Measurements from ENCODE around the gene COX4I1.

Gene COX4I1

DNA sequence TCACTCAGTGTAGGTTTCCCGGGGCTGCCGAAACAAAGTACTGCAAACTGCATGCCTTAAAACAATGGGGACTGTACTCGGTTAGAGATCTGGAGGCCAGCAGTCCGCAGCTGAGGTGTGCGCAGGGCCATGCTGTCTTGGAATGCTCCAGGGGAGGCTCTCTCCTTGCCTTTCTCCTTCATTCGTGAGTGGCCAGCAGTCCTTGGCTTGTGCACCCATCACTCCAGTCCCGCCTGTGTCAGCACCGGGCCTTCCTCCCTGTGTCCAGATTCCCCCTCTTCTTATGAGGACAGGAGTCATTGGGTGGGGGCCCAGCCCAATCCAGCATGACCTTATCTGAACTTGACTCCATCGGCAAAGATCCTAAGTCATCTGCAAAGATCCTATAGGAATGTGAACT, 43.4 kb downstream of the COX4I1 start:
- Histone ChIP-seq H3K36me3 (ENCODE audit: control insufficient read depth, insufficient read depth, low read length) (no peaks in the 10 kb centered on the region), H3K4me3 (ENCODE audit: extremely low read depth, insufficient read depth, low read length, poor library complexity, severe bottlenecking) (no peak overlapping the region), H3K27ac (ENCODE audit: low read depth, low read length, severe bottlenecking) (no peak overlapping the region), H3K4me1 (ENCODE audit: control insufficient read depth, insufficient read depth, low read length, poor library complexity, severe bottlenecking) (no peaks in the 10 kb centered on the region), H3K9me3 (ENCODE audit: control insufficient read depth, low read length) (no peaks in the 10 kb centered on the region)
- WGBS, 2 experiments (ENCODE audit: insufficient coverage in 2 of 2) = 96 to 99% methylated on average over 6 to 8 of the region's 9 CpGs

DNA sequence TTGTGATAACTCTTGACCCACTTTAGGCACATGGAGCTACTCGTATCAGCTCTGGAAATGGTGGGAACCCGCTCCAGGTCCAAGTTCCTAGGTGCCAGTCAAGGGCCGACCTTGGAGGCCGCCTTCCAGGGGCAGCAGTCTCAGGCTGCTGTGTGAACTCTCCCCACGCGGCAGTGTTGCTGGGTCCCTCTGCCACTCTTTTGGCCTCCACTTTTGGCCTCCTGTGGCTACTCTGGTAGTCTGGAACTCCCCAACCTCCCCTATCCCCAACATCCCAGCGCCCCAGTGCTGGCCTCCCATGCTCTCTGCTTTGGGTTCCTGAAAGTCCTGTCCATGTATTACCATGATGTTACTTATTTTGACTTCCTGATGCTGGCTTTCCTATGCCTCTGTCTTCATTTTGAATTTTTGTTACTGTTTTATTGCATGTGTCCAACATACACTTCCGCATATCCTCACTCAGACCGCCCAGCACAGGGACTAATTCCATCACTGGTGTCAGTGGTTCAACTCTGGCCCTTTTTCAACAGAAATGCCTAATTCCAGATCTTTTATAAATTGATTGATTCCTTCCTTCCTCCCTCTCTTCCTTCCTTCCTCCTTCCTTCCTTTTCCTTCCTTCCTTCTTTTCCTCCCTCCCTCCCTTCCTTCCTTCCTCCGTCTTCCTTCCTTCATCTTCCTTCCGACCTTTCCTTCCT, 44.1 kb downstream of the COX4I1 start:
- Histone ChIP-seq H3K4me3 (ENCODE audit: extremely low read depth, insufficient read depth, low read length, poor library complexity, severe bottlenecking) (no peak overlapping the region), H3K36me3 (ENCODE audit: control insufficient read depth, insufficient read depth, low read length) (no peaks in the 10 kb centered on the region), H3K9me3 (ENCODE audit: control insufficient read depth, low read length) (no peaks in the 10 kb centered on the region), H3K4me1 (ENCODE audit: control insufficient read depth, insufficient read depth, low read length, poor library complexity, severe bottlenecking) (no peaks in the 10 kb centered on the region), H3K27ac (ENCODE audit: low read depth, low read length, severe bottlenecking) (no peak overlapping the region)
- 88 to 95% methylated on average over 10 to 11 of the region's 11 CpGs for WGBS, 2 experiments (ENCODE audit: insufficient coverage in 2 of 2)

DNA sequence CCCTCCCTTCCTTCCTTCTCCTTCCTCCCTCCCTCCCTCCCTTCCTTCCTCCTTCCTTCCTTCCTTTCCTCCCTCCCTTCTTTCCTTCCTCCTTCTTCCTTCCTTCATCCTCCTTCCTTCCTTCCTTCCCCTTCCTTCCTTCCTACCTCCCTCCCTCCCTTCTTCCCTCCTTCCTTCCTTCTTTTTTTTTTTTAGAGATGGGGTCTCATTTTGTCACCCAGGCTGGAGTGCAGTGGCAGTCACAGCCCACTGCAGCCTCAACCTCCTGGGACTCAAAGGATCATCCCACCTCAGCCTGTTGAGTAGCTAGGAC, 44.6 kb downstream of the COX4I1 start:
- Histone ChIP-seq H3K27ac (ENCODE audit: low read depth, low read length, severe bottlenecking) (no peak overlapping the region), H3K9me3 (ENCODE audit: control insufficient read depth, low read length) (no peaks in the 10 kb centered on the region), H3K36me3 (ENCODE audit: control insufficient read depth, insufficient read depth, low read length) (no peaks in the 10 kb centered on the region), H3K4me3 (ENCODE audit: extremely low read depth, insufficient read depth, low read length, poor library complexity, severe bottlenecking) (no peak overlapping the region), H3K4me1 (ENCODE audit: control insufficient read depth, insufficient read depth, low read length, poor library complexity, severe bottlenecking) (no peaks in the 10 kb centered on the region)

DNA sequence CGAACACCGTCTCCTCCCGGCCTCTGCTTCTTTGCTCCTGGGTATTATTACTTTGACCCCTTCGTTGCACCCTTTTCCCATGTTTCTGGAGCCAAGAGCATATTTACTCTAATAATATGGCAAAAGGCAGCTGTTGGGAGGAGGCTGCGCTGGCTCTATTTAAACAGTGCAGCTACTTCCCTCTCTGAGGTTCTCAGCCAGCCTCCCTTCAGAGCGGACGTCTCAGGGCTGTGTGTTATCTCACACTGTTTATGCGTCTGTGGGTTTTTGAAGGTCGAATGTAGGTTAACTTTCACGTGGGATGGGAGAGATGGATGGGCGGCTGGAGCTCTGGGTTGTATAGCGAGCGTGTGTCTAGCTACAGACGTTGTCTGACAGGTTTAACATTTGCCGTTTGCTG, 45.3 kb downstream of the COX4I1 start:
- 80 to 85% methylated on average over 13 of the region's 15 CpGs for WGBS, 2 experiments (ENCODE audit: insufficient coverage in 2 of 2)
- H3K4me3 ChIP-seq (ENCODE audit: extremely low read depth, insufficient read depth, low read length, poor library complexity, severe bottlenecking) = no peak overlapping the region

DNA sequence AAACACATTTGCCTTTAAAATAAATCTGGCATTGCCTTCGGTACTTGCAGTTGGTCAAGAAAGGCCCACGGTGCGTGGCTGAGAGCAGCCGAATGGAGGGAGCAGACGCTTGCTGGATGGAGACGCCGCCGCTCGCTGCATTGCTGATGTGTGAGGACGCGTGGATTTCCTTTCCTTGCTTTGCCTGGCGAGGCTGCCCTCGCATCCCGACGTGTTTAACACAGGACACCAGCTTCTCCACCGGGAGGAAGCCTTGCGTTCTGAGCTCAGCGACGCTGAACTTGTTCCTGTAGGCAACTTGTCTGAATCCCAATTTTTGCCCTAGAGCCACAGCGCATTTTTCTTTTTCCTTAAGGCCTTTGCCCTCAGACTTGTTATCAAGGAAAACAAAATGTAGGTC, 45.8 kb downstream of the COX4I1 start:
- WGBS, 2 experiments (ENCODE audit: insufficient coverage in 2 of 2) = 92 to 95% methylated on average over 19 to 20 of the region's 20 CpGs
- no peak overlapping the region for H3K27ac ChIP-seq (ENCODE audit: low read depth, low read length, severe bottlenecking)
- no peak overlapping the region for H3K4me3 ChIP-seq (ENCODE audit: extremely low read depth, insufficient read depth, low read length, poor library complexity, severe bottlenecking)
- H3K4me1 ChIP-seq (ENCODE audit: control insufficient read depth, insufficient read depth, low read length, poor library complexity, severe bottlenecking) = no peaks in the 10 kb centered on the region
- H3K9me3 ChIP-seq (ENCODE audit: control insufficient read depth, low read length) = no peaks in the 10 kb centered on the region
- no peaks in the 10 kb centered on the region for H3K36me3 ChIP-seq (ENCODE audit: control insufficient read depth, insufficient read depth, low read length)

More for the DNA sequence above, 45.3 kb downstream of the COX4I1 start:
- Histone ChIP-seq H3K9me3 (ENCODE audit: control insufficient read depth, low read length) (no peaks in the 10 kb centered on the region), H3K27ac (ENCODE audit: low read depth, low read length, severe bottlenecking) (no peak overlapping the region), H3K4me1 (ENCODE audit: control insufficient read depth, insufficient read depth, low read length, poor library complexity, severe bottlenecking) (no peaks in the 10 kb centered on the region), H3K36me3 (ENCODE audit: control insufficient read depth, insufficient read depth, low read length) (no peaks in the 10 kb centered on the region)

DNA sequence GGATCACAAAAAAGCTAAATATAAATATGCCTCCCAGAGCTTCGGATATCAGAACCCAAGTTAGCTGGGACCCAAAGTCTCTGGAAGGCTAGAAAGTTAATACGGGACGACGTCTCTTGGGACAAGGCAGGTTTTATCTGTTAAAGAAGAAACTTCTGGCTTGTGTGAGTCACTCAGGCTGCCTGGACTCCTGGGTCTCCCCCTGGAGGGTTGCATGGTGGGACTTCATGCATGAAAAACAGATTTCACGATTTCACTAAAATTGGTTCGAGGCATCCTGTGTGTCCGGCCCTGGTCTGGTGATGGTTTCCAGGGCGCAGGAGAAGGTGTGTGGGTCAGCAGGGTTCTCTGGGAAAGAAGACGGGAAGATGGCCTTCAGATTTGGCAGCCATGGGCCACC, 47.0 kb downstream of the COX4I1 start:
- WGBS, 2 experiments (ENCODE audit: insufficient coverage in 2 of 2) = 90 to 96% methylated on average over 8 to 9 of the region's 9 CpGs
- Histone ChIP-seq H3K4me1 (ENCODE audit: control insufficient read depth, insufficient read depth, low read length, poor library complexity, severe bottlenecking) (no peaks in the 10 kb centered on the region), H3K4me3 (ENCODE audit: extremely low read depth, insufficient read depth, low read length, poor library complexity, severe bottlenecking) (no peak overlapping the region), H3K36me3 (ENCODE audit: control insufficient read depth, insufficient read depth, low read length) (no peaks in the 10 kb centered on the region), H3K9me3 (ENCODE audit: control insufficient read depth, low read length) (no peaks in the 10 kb centered on the region), H3K27ac (ENCODE audit: low read depth, low read length, severe bottlenecking) (no peak overlapping the region)

DNA sequence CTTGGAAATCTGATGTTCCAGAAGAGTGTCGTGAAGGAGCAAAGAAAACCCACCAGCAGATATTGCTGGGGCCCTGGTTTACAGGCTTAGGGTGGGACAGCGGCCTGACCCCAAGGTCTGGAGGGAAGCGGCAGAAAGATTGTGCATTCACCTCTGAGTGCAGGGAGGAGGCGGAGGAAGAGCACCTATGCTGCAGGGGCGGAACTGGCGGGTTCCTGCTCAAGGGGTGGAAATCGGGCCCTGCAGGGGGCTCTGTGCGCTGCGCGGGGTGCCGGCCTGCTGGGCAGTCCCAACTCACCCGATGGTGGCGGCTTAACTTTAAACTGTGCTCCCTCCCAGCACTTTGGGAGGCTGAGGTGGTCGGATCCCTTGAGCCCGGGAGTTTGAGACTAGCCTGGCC, 47.5 kb downstream of the COX4I1 start:
- no peaks in the 10 kb centered on the region for H3K4me1 ChIP-seq (ENCODE audit: control insufficient read depth, insufficient read depth, low read length, poor library complexity, severe bottlenecking)
- H3K36me3 ChIP-seq (ENCODE audit: control insufficient read depth, insufficient read depth, low read length) = no peaks in the 10 kb centered on the region
- 78 to 80% methylated on average over 13 to 14 of the region's 15 CpGs for WGBS, 2 experiments (ENCODE audit: insufficient coverage in 2 of 2)
- no peaks in the 10 kb centered on the region for H3K9me3 ChIP-seq (ENCODE audit: control insufficient read depth, low read length)
- no peak overlapping the region for H3K27ac ChIP-seq (ENCODE audit: low read depth, low read length, severe bottlenecking)
- no peak overlapping the region for H3K4me3 ChIP-seq (ENCODE audit: extremely low read depth, insufficient read depth, low read length, poor library complexity, severe bottlenecking)

DNA sequence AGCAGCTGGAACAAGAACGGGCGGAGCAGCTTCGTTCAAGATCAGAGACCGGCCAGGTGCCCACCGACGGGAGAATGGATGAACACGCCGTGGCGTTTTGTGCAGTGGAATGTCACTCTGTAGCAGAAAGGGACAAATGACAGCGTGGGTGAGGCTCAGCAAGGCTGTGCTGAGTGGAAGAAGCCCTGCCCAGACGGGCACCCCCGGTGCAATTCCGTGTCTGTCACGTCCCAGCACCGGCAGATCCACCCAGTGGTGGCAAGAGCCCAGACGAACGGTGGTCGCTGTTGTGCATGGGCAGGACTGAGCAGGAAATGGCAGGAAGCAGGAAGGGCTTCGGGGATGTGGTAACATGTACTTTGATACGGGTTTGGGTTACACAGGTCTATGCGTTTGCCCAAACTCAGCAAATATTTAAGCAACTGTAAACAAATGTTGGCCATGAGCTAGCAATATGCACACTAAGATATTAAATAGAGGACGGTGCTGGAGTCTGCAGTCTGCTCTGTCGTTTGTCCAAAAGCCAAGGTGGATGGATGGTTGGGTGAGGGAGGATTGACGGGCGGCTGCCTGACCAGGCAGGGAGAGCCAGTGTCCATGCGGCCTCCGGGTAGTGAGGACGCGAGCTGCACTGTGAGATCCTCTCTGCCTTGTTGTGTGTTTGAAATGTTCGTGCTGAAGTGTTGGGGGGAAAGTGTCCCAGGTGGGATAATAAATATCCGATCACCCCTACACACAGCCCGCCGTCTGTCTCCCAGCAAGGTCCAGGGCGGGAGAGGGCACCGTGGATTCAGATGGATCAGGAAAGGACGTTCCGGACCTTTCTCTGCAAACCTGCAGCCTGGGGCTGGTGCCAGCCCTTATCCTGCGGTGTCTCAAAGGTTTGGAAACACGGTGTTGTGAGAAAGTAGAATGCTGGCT, 48.4 kb downstream of the COX4I1 start:
- Histone ChIP-seq H3K9me3 (ENCODE audit: control insufficient read depth, low read length) (no peaks in the 10 kb centered on the region), H3K36me3 (ENCODE audit: control insufficient read depth, insufficient read depth, low read length) (no peaks in the 10 kb centered on the region), H3K4me1 (ENCODE audit: control insufficient read depth, insufficient read depth, low read length, poor library complexity, severe bottlenecking) (no peaks in the 10 kb centered on the region), H3K27ac (ENCODE audit: low read depth, low read length, severe bottlenecking) (no peak overlapping the region), H3K4me3 (ENCODE audit: extremely low read depth, insufficient read depth, low read length, poor library complexity, severe bottlenecking) (no peak overlapping the region)
- WGBS, 2 experiments (ENCODE audit: insufficient coverage in 2 of 2) = 91 to 92% methylated on average over 35 to 38 of the region's 39 CpGs

DNA sequence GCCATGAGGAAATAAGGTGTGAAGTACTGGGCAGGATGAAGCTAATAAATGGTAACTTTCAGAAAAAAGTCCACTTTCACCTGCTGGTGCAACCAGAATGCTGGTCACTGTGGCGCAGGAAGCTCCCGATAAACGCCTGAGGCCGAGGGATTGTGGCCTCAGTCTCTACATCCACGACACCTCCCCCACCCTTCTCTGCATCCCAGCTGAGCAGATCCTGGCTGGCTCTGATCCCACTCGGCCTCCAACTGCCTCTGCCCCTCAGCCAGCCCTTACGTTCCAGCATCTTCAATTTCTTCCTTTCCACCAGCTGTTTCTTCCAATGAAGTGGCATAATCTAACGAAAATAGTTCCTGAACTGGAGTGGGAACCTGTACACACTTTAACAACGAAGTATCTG, 49.5 kb downstream of the COX4I1 start:
- no peaks in the 10 kb centered on the region for H3K36me3 ChIP-seq (ENCODE audit: control insufficient read depth, insufficient read depth, low read length)
- 50 to 71% methylated on average over 6 to 9 of the region's 9 CpGs for whole genome bisulfite sequencing, 2 experiments (ENCODE audit: insufficient coverage in 2 of 2)
- H3K9me3 ChIP-seq (ENCODE audit: control insufficient read depth, low read length) = no peaks in the 10 kb centered on the region
- no peak overlapping the region for H3K27ac ChIP-seq (ENCODE audit: low read depth, low read length, severe bottlenecking)
- no peak overlapping the region for H3K4me3 ChIP-seq (ENCODE audit: extremely low read depth, insufficient read depth, low read length, poor library complexity, severe bottlenecking)
- H3K4me1 ChIP-seq (ENCODE audit: control insufficient read depth, insufficient read depth, low read length, poor library complexity, severe bottlenecking) = no peaks in the 10 kb centered on the region

DNA sequence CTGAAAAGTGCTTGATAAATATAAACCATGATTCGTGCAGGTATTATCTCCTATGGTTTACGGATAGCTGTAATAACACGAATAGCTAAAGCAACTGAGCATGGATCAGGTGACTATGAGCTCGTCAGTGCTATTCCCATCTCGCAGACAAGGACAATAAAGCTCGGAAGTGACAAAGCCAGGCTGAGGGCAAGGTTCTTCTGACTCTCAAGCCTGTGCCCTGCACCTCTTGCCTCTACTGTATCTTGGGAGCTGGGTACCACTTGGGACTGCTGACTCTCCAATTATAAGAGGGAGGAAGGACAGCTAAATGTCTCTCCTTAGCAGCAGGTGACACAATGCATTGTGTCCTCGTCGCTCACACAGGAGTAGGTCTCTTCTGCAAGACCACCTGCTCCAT, 49.9 kb downstream of the COX4I1 start:
- Histone ChIP-seq H3K4me3 (ENCODE audit: extremely low read depth, insufficient read depth, low read length, poor library complexity, severe bottlenecking) (no peak overlapping the region), H3K27ac (ENCODE audit: low read depth, low read length, severe bottlenecking) (no peak overlapping the region), H3K9me3 (ENCODE audit: control insufficient read depth, low read length) (no peaks in the 10 kb centered on the region), H3K36me3 (ENCODE audit: control insufficient read depth, insufficient read depth, low read length) (no peaks in the 10 kb centered on the region), H3K4me1 (ENCODE audit: control insufficient read depth, insufficient read depth, low read length, poor library complexity, severe bottlenecking) (no peaks in the 10 kb centered on the region)
- WGBS, 2 experiments (ENCODE audit: insufficient coverage in 2 of 2) = 85 to 94% methylated on average over 8 of the region's 8 CpGs

DNA sequence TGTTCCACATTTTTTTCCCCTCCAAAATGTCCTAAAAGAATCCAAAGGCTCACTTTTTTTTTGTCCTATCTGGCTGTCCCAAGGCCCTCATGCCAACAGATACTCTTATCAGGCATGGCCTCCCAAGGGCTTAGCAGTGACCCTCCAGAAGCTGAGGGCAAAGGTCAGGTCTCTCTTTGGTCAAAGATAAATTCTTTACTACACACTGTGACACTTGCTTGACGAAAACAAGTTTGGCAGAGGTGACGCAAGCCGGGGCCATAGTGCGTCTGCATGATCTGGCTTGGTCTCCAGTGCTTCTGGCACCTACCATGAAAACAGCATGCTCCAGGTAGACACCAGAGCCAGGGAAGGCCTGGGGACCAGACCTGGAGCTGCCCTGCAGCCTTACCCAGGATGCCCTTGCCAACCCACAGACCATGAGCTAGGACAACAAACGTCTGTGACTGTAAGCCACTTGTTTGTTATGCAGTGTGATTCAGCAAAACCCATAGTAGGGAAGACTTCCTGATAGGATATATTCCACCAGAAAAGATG, 50.9 kb downstream of the COX4I1 start:
- WGBS, 2 experiments (ENCODE audit: insufficient coverage in 2 of 2) = 90 to 97% methylated on average over 4 to 5 of the region's 5 CpGs
- H3K9me3 ChIP-seq (ENCODE audit: control insufficient read depth, low read length) = no peaks in the 10 kb centered on the region
- no peak overlapping the region for H3K4me3 ChIP-seq (ENCODE audit: extremely low read depth, insufficient read depth, low read length, poor library complexity, severe bottlenecking)
- H3K4me1 ChIP-seq (ENCODE audit: control insufficient read depth, insufficient read depth, low read length, poor library complexity, severe bottlenecking) = no peaks in the 10 kb centered on the region
- no peaks in the 10 kb centered on the region for H3K36me3 ChIP-seq (ENCODE audit: control insufficient read depth, insufficient read depth, low read length)
- H3K27ac ChIP-seq (ENCODE audit: low read depth, low read length, severe bottlenecking) = no peak overlapping the region
